Hypothalamus (tissue), 51 donors: ENCODE results near the gene TRMT13.
"Not testable (repeated sequence)": the region's sequence is repeated elsewhere in the genome, so short reads cannot be mapped to it uniquely, and the experiment has no call there.

Experiments used
- DNase-seq, 51 donors: peaks; one replicate each; lab custom pipeline; 2025; lab: John Stamatoyannopoulos, UW

The TRMT13 gene

GRCh38 chr1:100162881-100163280 is 29.9 kb downstream of the TRMT13 start:
- DNase-seq: no peak

- DNase-seq: no peak
Measured at GRCh38 chr1:100164216-100164615, 31.3 kb downstream of the TRMT13 start.

DNA sequence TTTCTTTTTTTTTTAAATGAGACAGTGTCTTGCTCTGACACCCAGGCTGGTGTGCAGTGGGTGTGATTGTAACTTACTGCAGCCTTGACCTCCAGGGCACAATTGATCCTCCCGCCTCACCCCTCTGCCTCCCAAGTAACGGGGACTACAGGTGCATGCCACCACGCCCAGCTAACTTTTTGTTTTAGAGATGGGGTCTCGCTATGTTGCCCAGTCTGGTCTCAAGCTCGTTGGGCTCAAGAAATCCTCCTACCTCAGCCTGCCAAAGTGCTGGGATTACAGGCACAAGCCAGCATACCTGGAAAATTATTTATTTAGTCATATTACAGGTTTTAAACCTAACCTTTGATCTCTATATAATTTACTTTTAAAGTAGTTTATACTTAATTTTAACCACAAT is 31.7 kb downstream of the TRMT13 start:
- no peak for DNase-seq

DNA sequence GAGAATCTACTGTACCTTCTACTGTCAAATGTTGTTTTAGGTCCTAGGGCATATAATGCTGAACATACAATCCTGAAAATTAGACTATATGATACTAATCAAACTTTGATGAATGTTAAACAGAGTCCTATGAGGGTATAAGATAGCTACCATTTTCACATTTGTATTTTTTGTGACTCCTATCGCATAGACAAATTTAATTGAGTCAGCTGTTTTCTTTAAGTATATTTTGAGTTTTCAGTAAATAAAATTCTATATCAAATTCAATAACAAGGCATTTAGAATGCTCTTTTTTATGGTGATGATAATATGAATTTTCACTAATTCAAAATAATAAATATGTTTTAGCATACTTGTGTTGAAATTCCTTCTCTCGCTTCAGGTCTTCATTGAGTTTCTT is 35.1 kb downstream of the TRMT13 start:
- DNase-seq: no peak

DNA sequence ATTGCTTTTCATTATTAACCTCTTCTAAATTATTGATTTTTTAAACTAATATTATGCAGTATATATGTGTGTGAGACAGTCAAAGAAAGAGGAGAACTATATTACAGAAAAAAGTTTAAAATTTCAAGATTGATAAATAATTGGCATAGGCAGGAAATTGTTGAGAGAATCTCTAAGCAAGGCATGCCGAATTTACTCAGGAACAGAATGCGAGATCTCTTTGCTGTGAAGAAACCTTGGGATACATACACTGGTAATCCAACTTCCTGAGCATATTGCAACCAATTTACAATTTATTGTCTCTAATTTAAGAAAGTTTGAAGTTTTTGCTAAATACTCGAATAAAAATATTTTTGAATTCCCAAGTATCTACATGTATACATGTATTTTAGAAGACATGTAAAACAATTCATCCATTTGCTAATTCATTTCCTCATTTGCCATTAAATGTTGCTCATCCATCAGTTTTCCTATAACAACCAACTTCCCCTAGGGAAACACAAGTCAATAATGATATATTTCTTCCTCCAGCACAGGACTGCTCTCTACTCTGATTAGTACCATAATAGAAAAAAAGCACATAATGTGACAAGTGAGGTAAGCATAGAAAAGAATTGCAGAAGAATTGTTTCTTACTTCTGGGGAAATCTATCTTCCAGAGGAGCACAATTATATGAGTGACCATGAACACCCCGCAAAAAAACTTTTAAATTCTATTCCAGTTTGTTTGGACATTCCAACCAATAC is 44.5 kb downstream of the TRMT13 start:
- no peak for DNase-seq

GRCh38 chr1:100178091-100178490 is 45.1 kb downstream of the TRMT13 start, which contains the start of gene LRRC39:
Gene LRRC39, minus strand, starts transcription at chr1:100178256. Its CDS starts 9,740 bp downstream, at chr1:100168516.
- no peak for DNase-seq

- no peak for DNase-seq
Measured at GRCh38 chr1:100183370-100183769, 50.4 kb downstream of the TRMT13 start.

GRCh38 chr1:100184536-100184935 is 51.6 kb downstream of the TRMT13 start:
- no peak for DNase-seq

DNA sequence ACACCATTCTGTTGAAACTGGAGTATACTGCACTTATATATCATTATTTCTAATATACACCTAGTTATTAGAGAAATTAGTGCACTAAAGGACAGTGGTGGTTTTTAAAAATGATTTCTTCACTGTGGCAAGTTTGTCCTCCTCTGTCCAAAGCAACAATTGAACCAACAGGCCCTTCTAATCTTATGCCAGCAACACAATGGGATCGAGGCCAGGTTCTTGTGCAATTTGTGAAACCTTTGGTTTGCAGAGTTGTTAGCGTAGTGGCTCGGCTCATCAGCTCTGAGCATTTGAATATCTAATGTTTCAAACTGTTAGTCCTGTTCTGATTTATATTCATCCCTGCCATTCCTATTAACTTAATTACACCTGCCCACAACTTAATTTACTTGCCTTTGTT is 54.9 kb downstream of the TRMT13 start:
- DNase-seq: peak in 14 of 51 donors; percentile 1 to 32 (median 10)

- peak in 32 of 51 donors; percentile 1 to 58 (median 18) for DNase-seq
Measured at GRCh38 chr1:100188617-100189016, 55.7 kb downstream of the TRMT13 start.

DNA sequence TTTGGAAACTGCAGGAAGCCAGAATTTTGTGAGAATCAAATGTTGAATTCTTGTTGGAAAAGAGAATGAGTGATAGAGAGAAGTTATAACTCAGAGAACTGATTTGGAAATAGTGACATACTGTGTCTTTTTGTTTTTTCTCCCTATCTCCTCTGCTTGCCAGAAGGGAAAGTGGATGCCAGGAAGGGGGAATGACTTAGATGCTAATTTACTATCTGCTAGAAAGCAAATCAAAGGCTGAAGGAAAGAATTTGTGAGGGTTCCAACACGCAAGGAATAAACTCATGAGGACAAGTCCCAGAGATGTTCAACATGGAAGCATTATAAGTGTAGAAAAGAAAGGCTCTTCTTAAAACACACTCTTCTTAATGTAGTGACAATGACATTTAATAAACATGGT is 65.6 kb downstream of the TRMT13 start:
- no peak for DNase-seq

DNA sequence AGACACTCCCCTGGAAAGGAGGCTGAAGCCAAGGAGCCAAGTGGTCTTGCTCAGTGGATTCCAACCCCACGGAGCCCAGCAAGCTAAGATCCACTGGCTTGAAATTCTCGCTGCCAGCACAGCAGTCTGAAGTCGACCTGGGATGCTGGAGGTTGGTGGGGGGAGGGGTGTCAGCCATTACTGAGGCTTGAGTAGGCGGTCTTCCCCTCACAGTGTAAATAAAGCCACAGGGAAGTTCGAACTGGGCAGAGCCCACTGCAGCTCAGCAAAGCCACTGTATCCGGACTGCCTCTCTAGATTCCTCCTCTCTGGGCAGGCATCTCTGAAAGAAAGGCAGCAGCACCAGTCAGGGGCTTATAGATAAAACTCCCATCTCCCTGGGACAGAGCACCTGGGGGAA is 67.1 kb downstream of the TRMT13 start:
- not testable (repeated sequence) for DNase-seq
